ENCODE measurements around the gene COX19. TPM values are rescaled to one million over a fixed set of nuclear protein-coding genes. Genes with fewer than 3 reads are reported as not detected.

The COX19 gene
- total and polyA plus RNA-seq, 2 donors (not counting 1 experiment from before 2014, with no cell fraction given): 14.7 to 38.3 TPM

GRCh38 chr7:1018334-1018695 lies 43.0 kb upstream of the COX19 start:
- H3K27me3 Mint-ChIP-seq: no peaks in the 10 kb centered on the region
- intact Hi-C loops (cut with micrococcal nuclease): no loop called here
- H3K9ac ChIP-seq (ENCODE audit: low read length): no peak overlapping the region
- WGBS (ENCODE audit: insufficient coverage): 92% methylated on average over 13 of the region's 13 CpGs
- no peak overlapping the region for H3K4me3 ChIP-seq (ENCODE audit: control extremely low read depth in 1 of 5, extremely low read depth in 1 of 5, insufficient read depth in 1 of 5, low read depth in 2 of 5, low read length in 4 of 5)
- ATAC-seq (ENCODE audit: low read depth) (no peak), DNase-seq (no peak)
- H4K20me1 ChIP-seq (ENCODE audit: control insufficient read depth, insufficient read depth, low read length, poor library complexity, severe bottlenecking): peaks cover 90% of the 10 kb centered on the region
- H3K36me3 ChIP-seq (replicated peaks in 1 of 2; ENCODE audit: control extremely low read depth in 1 of 2, control insufficient read depth in 1 of 2, extremely low read depth in 1 of 2, insufficient read depth in 2 of 2, low read length in 1 of 2): peaks cover 0 to 31% of the 10 kb centered on the region in 2 experiments
- H3K27ac ChIP-seq (ENCODE audit: low read length in 2 of 2): no peak overlapping the region
- H3K9me3 ChIP-seq (ENCODE audit: control extremely low read depth in 1 of 3, control insufficient read depth in 2 of 3, insufficient read depth in 1 of 3, low read length in 2 of 3): peaks cover 0 to 28% (median 0%) of the 10 kb centered on the region in 3 donors
- H3K4me1 Mint-ChIP-seq: peaks cover 56% of the 10 kb centered on the region
- H3K4me2 ChIP-seq (replicated peaks; ENCODE audit: low read depth, low read length, poor library complexity, severe bottlenecking): peak overlapping the region; percentile 1
- peaks cover 92% of the 10 kb centered on the region for H3K79me2 ChIP-seq (ENCODE audit: control insufficient read depth, insufficient read depth, low read length)
- peaks cover 0 to 2% (median 0%) of the 10 kb centered on the region in 4 experiments for H3K27me3 ChIP-seq (replicated peaks in 1 of 4; ENCODE audit: control extremely low read depth in 1 of 4, control insufficient read depth in 3 of 4, insufficient read depth in 4 of 4, low read length in 3 of 4)
- H2AFZ ChIP-seq (ENCODE audit: insufficient read depth, low read depth, low read length, poor library complexity, severe bottlenecking): no peak overlapping the region
- TF ChIP-seq CTCF (IDR thresholded peaks at IDR 0.05) (no peak), EZH2 (IDR thresholded peaks at IDR 0.05; ENCODE audit: borderline replicate concordance, insufficient read depth, low read depth, low read length, poor library complexity, severe bottlenecking) (no peak)
- H3K4me3 Mint-ChIP-seq: peak overlapping the region; percentile 42
- CTCF ChIA-PET: interaction anchor here (1.5 to 3.0 kb wide), 3 partner anchors 25 to 159 kb away, joined by 4 to 13 read pairs (median 4); partner anchors contain the start of gene GPR146
- no peaks in the 10 kb centered on the region for H3K9me3 Mint-ChIP-seq (ENCODE audit: insufficient read depth)
- POLR2A ChIA-PET: interaction anchor here (0.6 to 1.7 kb wide), 5 partner anchors 14 to 488 kb away, joined by 3 to 7 read pairs (median 4); no protein-coding TSS in a partner anchor
- H3K4me1 ChIP-seq (ENCODE audit: control insufficient read depth in 2 of 2, insufficient read depth in 2 of 2, low read length in 2 of 2): peaks cover 25 to 36% of the 10 kb centered on the region in 2 donors
- no peak overlapping the region for H3K27ac Mint-ChIP-seq

DNA sequence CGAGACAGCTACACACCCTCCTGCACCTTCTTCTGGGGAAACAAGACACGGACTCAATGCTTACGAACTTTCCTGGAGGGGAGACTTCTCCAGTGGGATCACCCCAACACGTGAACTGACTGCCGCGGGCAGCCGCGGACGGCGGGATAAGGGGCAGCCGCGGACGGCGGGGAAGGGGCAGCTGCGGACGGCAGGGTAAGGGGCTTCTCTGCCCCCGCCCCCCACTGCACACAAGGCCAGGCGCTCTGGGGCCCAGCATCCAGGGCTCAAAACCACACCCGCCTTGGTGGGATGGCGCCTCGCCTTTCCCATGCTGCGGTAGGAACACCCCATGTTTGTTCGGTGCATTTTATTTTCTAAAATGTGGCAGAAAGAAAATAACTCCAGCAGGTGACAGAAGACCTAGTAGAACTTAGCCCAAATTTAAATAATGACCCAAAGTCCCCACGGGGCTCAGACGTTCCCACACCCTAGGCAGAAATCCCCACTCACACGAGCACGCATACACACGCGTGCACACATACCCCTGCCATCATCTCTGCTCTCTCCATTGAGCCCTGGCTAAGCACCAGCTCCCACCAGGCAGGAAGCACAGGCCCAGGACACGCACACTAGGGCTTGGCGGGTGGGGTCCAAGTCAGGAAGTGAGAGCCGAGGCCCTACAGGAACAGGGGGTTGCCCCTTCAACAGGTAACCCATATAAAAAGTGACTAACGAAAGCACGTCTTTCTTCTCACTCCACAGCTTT lies 42.4 kb upstream of the COX19 start:
- Mint-ChIP-seq H3K4me1 (peaks cover 52% of the 10 kb centered on the region), H3K4me3 (peak overlapping the region; percentile 42), H3K27me3 (no peaks in the 10 kb centered on the region), H3K9me3 (ENCODE audit: insufficient read depth) (no peaks in the 10 kb centered on the region), H3K27ac (no peak overlapping the region)
- Histone ChIP-seq H3K27ac (ENCODE audit: low read length in 2 of 2) (no peak overlapping the region), H3K27me3 (replicated peaks in 1 of 4; ENCODE audit: control extremely low read depth in 1 of 4, control insufficient read depth in 3 of 4, insufficient read depth in 4 of 4, low read length in 3 of 4) (peaks cover 0 to 2% (median 0%) of the 10 kb centered on the region in 4 experiments), H2AFZ (ENCODE audit: insufficient read depth, low read depth, low read length, poor library complexity, severe bottlenecking) (no peak overlapping the region), H4K20me1 (ENCODE audit: control insufficient read depth, insufficient read depth, low read length, poor library complexity, severe bottlenecking) (peaks cover 93% of the 10 kb centered on the region), H3K79me2 (ENCODE audit: control insufficient read depth, insufficient read depth, low read length) (peaks cover 95% of the 10 kb centered on the region), H3K9me3 (ENCODE audit: control extremely low read depth in 1 of 3, control insufficient read depth in 2 of 3, insufficient read depth in 1 of 3, low read length in 2 of 3) (peaks cover 0 to 26% (median 0%) of the 10 kb centered on the region in 3 donors), H3K4me2 (replicated peaks; ENCODE audit: low read depth, low read length, poor library complexity, severe bottlenecking) (peak overlapping the region; percentile 1), H3K4me3 (ENCODE audit: control extremely low read depth in 1 of 5, extremely low read depth in 1 of 5, insufficient read depth in 1 of 5, low read depth in 2 of 5, low read length in 4 of 5) (no peak overlapping the region), H3K9ac (ENCODE audit: low read length) (no peak overlapping the region), H3K4me1 (ENCODE audit: control insufficient read depth in 2 of 2, insufficient read depth in 2 of 2, low read length in 2 of 2) (peaks cover 20 to 31% of the 10 kb centered on the region in 2 donors), H3K36me3 (replicated peaks in 1 of 2; ENCODE audit: control extremely low read depth in 1 of 2, control insufficient read depth in 1 of 2, extremely low read depth in 1 of 2, insufficient read depth in 2 of 2, low read length in 1 of 2) (peaks cover 0 to 31% of the 10 kb centered on the region in 2 experiments)
- ATAC-seq (ENCODE audit: low read depth): no peak
- TF ChIP-seq EZH2 (IDR thresholded peaks at IDR 0.05; ENCODE audit: borderline replicate concordance, insufficient read depth, low read depth, low read length, poor library complexity, severe bottlenecking) (no peak), CTCF (IDR thresholded peaks at IDR 0.05) (no peak)
- DNase-seq: no peak
- CTCF ChIA-PET: interaction anchor here (1.5 to 3.0 kb wide), 3 partner anchors 25 to 159 kb away, joined by 4 to 13 read pairs (median 4); partner anchors contain the start of gene GPR146
- WGBS (ENCODE audit: insufficient coverage): 98% methylated on average over 29 of the region's 34 CpGs
- POLR2A ChIA-PET: interaction anchor here (0.6 to 1.7 kb wide), 2 partner anchors 19 to 489 kb away, joined by 3 to 4 read pairs; no protein-coding TSS in a partner anchor
- intact Hi-C loops (cut with micrococcal nuclease): no loop called here

Measured in B cell (primary cell).